ENCODE measurements around the gene PGAM2. TPM values are rescaled to one million over a fixed set of nuclear protein-coding genes. Genes with fewer than 3 reads are reported as not detected.
A peak's percentile ranks its signal among the peaks of the same experiment; 100 is the strongest.

PGAM2 gene
- total and polyA plus RNA-seq, 2 of the 4 experiments (the other 2 are of a cell fraction), result not detected

- Histone ChIP-seq H2AFZ (replicated peaks; ENCODE audit: low read length, poor library complexity) (no peak overlapping the region), H3K79me1 (ENCODE audit: low read depth in 1 of 2, low read length in 2 of 2) (no peaks in the 10 kb centered on the region), H3K27ac (ENCODE audit: insufficient read depth, low read length) (no peak overlapping the region), H4K91ac (ENCODE audit: insufficient read depth, low read depth, low read length) (no peak overlapping the region), H3K9me1 (ENCODE audit: insufficient read depth, low read length) (no peaks in the 10 kb centered on the region; the same call in 1 of the 2 replicates), H3K9ac (ENCODE audit: low read depth, low read length) (no peak overlapping the region), H3K9me3 (ENCODE audit: control insufficient read depth, insufficient read depth, low read length) (no peaks in the 10 kb centered on the region), H3K36me3 (ENCODE audit: control insufficient read depth, insufficient read depth, low read length) (no peaks in the 10 kb centered on the region), H4K8ac (ENCODE audit: low read depth in 2 of 2, low read length in 2 of 2) (no peak overlapping the region), H2BK120ac (ENCODE audit: low read depth, low read length) (no peak overlapping the region), H3K4me3 (ENCODE audit: insufficient read depth, low read depth, low read length) (no peak overlapping the region), H4K5ac (ENCODE audit: low read depth, low read length) (no peak overlapping the region), H2BK15ac (ENCODE audit: low read depth, low read length) (no peak overlapping the region), H4K20me1 (ENCODE audit: insufficient read depth, low read length) (peaks cover 18% of the 10 kb centered on the region), H2AK9ac (replicated peaks; ENCODE audit: low read depth, low read length, poor library complexity) (peak overlapping the region; percentile 61), H2BK20ac (ENCODE audit: low read depth, low read length) (no peak overlapping the region), H3K23ac (ENCODE audit: low read depth, low read length) (0 out of 2 replicates have a peak overlapping the region, but pooled peaks have one; percentile 9), H2BK5ac (ENCODE audit: low read depth, low read length, poor library complexity, severe bottlenecking) (no peak overlapping the region), H3K14ac (replicated peaks; ENCODE audit: low read depth, low read length) (no peak overlapping the region), H3K56ac (ENCODE audit: extremely low read depth, insufficient read depth, low read length) (no peak overlapping the region), H3K4ac (ENCODE audit: low read depth, low read length) (no peak overlapping the region), H3K18ac (ENCODE audit: low read depth, low read length) (no peak overlapping the region), H3K27me3 (ENCODE audit: control insufficient read depth, insufficient read depth, low read length) (no peaks in the 10 kb centered on the region), H3K4me2 (ENCODE audit: low read depth, low read length) (no peak overlapping the region), H3K4me1 (ENCODE audit: control insufficient read depth, insufficient read depth, low read length) (peaks cover 14% of the 10 kb centered on the region), H2AK5ac (ENCODE audit: low read depth, low read length) (no peak overlapping the region)
- ChIA-PET CTCF (interaction anchor here (0.5 to 0.9 kb wide), 2 partner anchors 47 to 240 kb away, joined by 3 to 5 read pairs; no protein-coding TSS in a partner anchor), POLR2A (ENCODE audit: unreplicated experiment) (no interaction called here)
- BruUV-seq (replicated peaks), result no TSS peak
- dilution Hi-C loops (cut with HindIII; ENCODE audit: low sequenced_read_pairs, unreplicated experiment) (no loop called here), intact Hi-C loops (cut with micrococcal nuclease) (no loop called here), in situ Hi-C loops (cut with MboI; ENCODE audit: low sequenced_read_pairs) (loop anchor here (5.0 kb wide), 1 partner anchor 130 kb away; no protein-coding TSS in a partner anchor)
- no peak for TF ChIP-seq NFE2L2 (IDR thresholded peaks at IDR 0.05; ENCODE audit: low read depth, low read length)
- TF ChIP-seq BHLHE40 (IDR thresholded peaks at IDR 0.05; ENCODE audit: low read depth, low read length), result no peak
- TF ChIP-seq MXI1 (IDR thresholded peaks at IDR 0.05; ENCODE audit: borderline replicate concordance, low read depth, low read length), result no peak
- no peak for TF ChIP-seq CTCF (conservative IDR thresholded peaks at IDR 0.05; ENCODE audit: low read depth, low read length)
- TF ChIP-seq ELK1 (IDR thresholded peaks at IDR 0.05; ENCODE audit: borderline replicate concordance, low read depth, low read length), result no peak
- no peak for TF ChIP-seq RCOR1 (IDR thresholded peaks at IDR 0.05; ENCODE audit: insufficient replicate concordance, low read length)
- no peak for TF ChIP-seq RAD21 (IDR thresholded peaks at IDR 0.05; ENCODE audit: low read length)
- TF ChIP-seq CHD1 (IDR thresholded peaks at IDR 0.05; ENCODE audit: low read depth, low read length), result no peak
- TF ChIP-seq CEBPB (IDR thresholded peaks at IDR 0.05; ENCODE audit: low read depth, low read length), result no peak
- no peak for TF ChIP-seq RFX5 (IDR thresholded peaks at IDR 0.05; ENCODE audit: low read depth, low read length)
- no peak for TF ChIP-seq FOS (IDR thresholded peaks at IDR 0.05; ENCODE audit: low read depth, low read length)
- no peak for TF ChIP-seq MAFK (IDR thresholded peaks at IDR 0.05; ENCODE audit: low read depth, low read length)
- no peak for TF ChIP-seq USF2 (IDR thresholded peaks at IDR 0.05; ENCODE audit: low read depth, low read length)
- no peak for TF ChIP-seq SMC3 (IDR thresholded peaks at IDR 0.05; ENCODE audit: low read depth, low read length)
- no peak; the same call in 1 of the 2 replicates for TF ChIP-seq POLR2A (IDR thresholded peaks at IDR 0.05; ENCODE audit: low read depth, low read length)
- 77% methylated on average over 3 of the region's 11 CpGs; no CpG with 5 or more reads in 1 of the 2 experiments for WGBS, 2 experiments (ENCODE audit: extremely low coverage in 2 of 2, insufficient read length in 1 of 2)
- ATAC-seq (ENCODE audit: low read depth) (no peak), DNase-seq (no peak)
Observed at GRCh38 chr7:44067064-44067951, 1.9 kb upstream of the PGAM2 start.
